ENCODE data around the gene CLMN. TPM values are rescaled to one million over a fixed set of nuclear protein-coding genes. Genes with fewer than 3 reads are reported as not detected.

The CLMN gene
- total RNA-seq, 1 donor from 2014 or later = 3.9 TPM

DNA sequence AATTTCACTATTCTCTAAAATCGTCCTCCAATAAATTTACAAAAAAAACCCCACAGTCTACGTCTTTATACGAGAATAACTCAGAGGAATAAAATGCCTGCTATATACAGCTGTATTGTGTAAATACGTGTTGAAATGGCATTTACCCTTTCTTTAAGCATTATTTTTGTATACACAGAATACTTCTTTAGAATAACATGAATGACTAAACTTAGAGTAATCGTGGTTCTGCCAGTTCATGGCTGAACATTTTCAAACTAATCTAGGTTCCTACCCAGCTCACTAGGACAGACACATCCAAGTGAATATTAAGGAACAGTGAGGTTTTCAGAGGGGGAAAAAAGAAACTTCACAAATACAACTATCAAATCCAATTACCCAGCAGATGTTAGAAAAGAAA is 186.9 kb downstream of the CLMN start:
- Histone ChIP-seq H3K27me3 (ENCODE audit: control insufficient read depth, insufficient read depth, low read length) (no peaks in the 10 kb centered on the region), H3K36me3 (ENCODE audit: control insufficient read depth, insufficient read depth, low read length) (peaks cover 6% of the 10 kb centered on the region), H3K4me3 (ENCODE audit: low read depth, low read length) (no peak overlapping the region)
- FAIRE-seq (no peak), DNase-seq (ENCODE audit: low read depth) (no peak)
- no peak for TF ChIP-seq CTCF (IDR thresholded peaks at IDR 0.05; ENCODE audit: insufficient read depth, low read length, severe bottlenecking)

Other genes starting within 250 kb of the CLMN start
- 27.6 and 39.8 TPM in 2 replicates for gene DICER1, start 162.4 kb downstream of the CLMN start, total RNA-seq
- 4.6 and 5.3 TPM in 2 replicates for gene SYNE3, start 196.7 kb upstream of the CLMN start, total RNA-seq
- gene GLRX5, start 215.1 kb upstream of the CLMN start, total RNA-seq = 41.6 and 74.8 TPM in 2 replicates